WTC11 (cell line): ENCODE results near the gene ADH7. TPM values are rescaled to one million over a fixed set of nuclear protein-coding genes. Genes with fewer than 3 reads are reported as not detected.
"Not testable (repeated sequence)": the region's sequence is repeated elsewhere in the genome, so short reads cannot be mapped to it uniquely, and the experiment has no call there.

Experiments used
- ATAC-seq: fragments of 200-7000 bp; cut with Tn5 transposase; 2 replicates; pipeline ENCODE4 v1.10.0; 2021; ENCODE audit warnings: mild to moderate bottlenecking, moderate library complexity
- CTCF ChIA-PET: fragments of 300-600 bp; sonication (Branson Sonifier 250); formaldehyde crosslinking; loops from one replicate; lab custom pipeline; 2021; ENCODE audit warnings: antibody characterized with exemption; lab: Charles Lee
- POLR2A ChIA-PET: fragments of 350-600 bp; sonication (Branson Sonifier 250); formaldehyde crosslinking; loops from one replicate; lab custom pipeline; 2021; ENCODE audit warnings: antibody characterized with exemption; lab: Charles Lee
- DNase-seq: peaks from one replicate; pipeline ENCODE4 v3.0.0; 2021; ENCODE audit warnings: low spot score
- H3K27ac Mint-ChIP-seq: 2 replicates; pipeline ENCODE4 v1.8.0; 2021; ENCODE audit warnings: mixed read lengths
- H3K27me3 Mint-ChIP-seq: 2 replicates; pipeline ENCODE4 v1.8.0; 2021; ENCODE audit warnings: low read depth, mild to moderate bottlenecking, moderate library complexity, mixed read lengths
- H3K36me3 Mint-ChIP-seq: 2 replicates; pipeline ENCODE4 v1.8.0; 2021; ENCODE audit warnings: mixed read lengths
- H3K4me1 Mint-ChIP-seq: 2 replicates; pipeline ENCODE4 v1.8.0; 2022; ENCODE audit warnings: mixed read lengths
- H3K4me3 Mint-ChIP-seq: 2 replicates; pipeline ENCODE4 v1.8.0; 2021; ENCODE audit warnings: mild to moderate bottlenecking, moderate library complexity, mixed read lengths
- H3K9me3 Mint-ChIP-seq: 2 replicates; pipeline ENCODE4 v1.8.0; 2021; ENCODE audit warnings: mixed read lengths
- ATF1 ChIP-seq: sonication (generic); formaldehyde crosslinking; IDR thresholded peaks from 2 replicates; pipeline ENCODE4 v1.8.1; 2023; ENCODE audit warnings: mild to moderate bottlenecking, moderate library complexity, missing genetic modification reagents
- FOXK1 ChIP-seq: sonication (generic); formaldehyde crosslinking; IDR thresholded peaks from 2 replicates; pipeline ENCODE4 v1.8.0; 2022; ENCODE audit warnings: mild to moderate bottlenecking, moderate library complexity, missing genetic modification reagents
- FOXP4 ChIP-seq: sonication (generic); formaldehyde crosslinking; IDR thresholded peaks from 2 replicates; pipeline ENCODE4 v1.8.0; 2022; ENCODE audit warnings: mild to moderate bottlenecking, missing genetic modification reagents
- GABPB1 ChIP-seq: sonication (generic); formaldehyde crosslinking; IDR thresholded peaks from 2 replicates; pipeline ENCODE4 v1.8.1; 2023; ENCODE audit warnings: mild to moderate bottlenecking, missing genetic modification reagents
- GTF2I ChIP-seq: fragments of 250-450 bp; sonication (Bioruptor Pico); conservative IDR thresholded peaks from 2 replicates; pipeline ENCODE4 v1.4.0; 2021; ENCODE audit warnings: mild to moderate bottlenecking
- IRF1 ChIP-seq: sonication (generic); formaldehyde crosslinking; IDR thresholded peaks from 2 replicates; pipeline ENCODE4 v1.8.0; 2023; ENCODE audit warnings: missing genetic modification reagents
- JAZF1 ChIP-seq: fragments of 250-450 bp; sonication (Bioruptor Pico); IDR thresholded peaks from 2 replicates; pipeline ENCODE4 v1.9.0; 2021; ENCODE audit warnings: moderate library complexity, mild to moderate bottlenecking, inconsistent platforms
- JUN ChIP-seq: sonication (generic); formaldehyde crosslinking; IDR thresholded peaks from 2 replicates; pipeline ENCODE4 v1.8.0; 2023; ENCODE audit warnings: mild to moderate bottlenecking, missing genetic modification reagents
- NR3C1 ChIP-seq: sonication (generic); formaldehyde crosslinking; conservative IDR thresholded peaks from 2 replicates; pipeline ENCODE4 v1.8.1; 2023; ENCODE audit warnings: low read depth, mild to moderate bottlenecking, missing genetic modification reagents
- OVOL2 ChIP-seq: fragments of 250-450 bp; sonication (Bioruptor Pico); IDR thresholded peaks from 2 replicates; pipeline ENCODE4 v1.9.0; 2021; ENCODE audit warnings: mild to moderate bottlenecking, borderline replicate concordance
- RELA ChIP-seq: sonication (generic); formaldehyde crosslinking; IDR thresholded peaks from 2 replicates; pipeline ENCODE4 v1.8.1; 2022; ENCODE audit warnings: missing genetic modification reagents, mild to moderate bottlenecking, borderline replicate concordance
- SP1 ChIP-seq: sonication (generic); formaldehyde crosslinking; conservative IDR thresholded peaks from 2 replicates; pipeline ENCODE4 v1.8.1; 2022; ENCODE audit warnings: missing genetic modification reagents
- ZNF219 ChIP-seq: sonication (generic); formaldehyde crosslinking; IDR thresholded peaks from 2 replicates; pipeline ENCODE4 v1.8.0; 2023; ENCODE audit warnings: missing genetic modification reagents, mild to moderate bottlenecking, borderline replicate concordance
- total RNA-seq: library from RNA; stranded (reverse); gene quantifications from 3 replicates; pipeline ENCODE4 v1.2.3, GENCODE V29; 2021
- TF ChIP-seq, protein P1 (sequence below): sonication (generic); formaldehyde crosslinking; IDR thresholded peaks from 2 replicates; pipeline ENCODE4 v1.8.1; 2023; ENCODE audit warnings: mild to moderate bottlenecking, missing genetic modification reagents

ADH7 gene
- total RNA-seq, 1 experiment from 2014 or later = not detected

DNA sequence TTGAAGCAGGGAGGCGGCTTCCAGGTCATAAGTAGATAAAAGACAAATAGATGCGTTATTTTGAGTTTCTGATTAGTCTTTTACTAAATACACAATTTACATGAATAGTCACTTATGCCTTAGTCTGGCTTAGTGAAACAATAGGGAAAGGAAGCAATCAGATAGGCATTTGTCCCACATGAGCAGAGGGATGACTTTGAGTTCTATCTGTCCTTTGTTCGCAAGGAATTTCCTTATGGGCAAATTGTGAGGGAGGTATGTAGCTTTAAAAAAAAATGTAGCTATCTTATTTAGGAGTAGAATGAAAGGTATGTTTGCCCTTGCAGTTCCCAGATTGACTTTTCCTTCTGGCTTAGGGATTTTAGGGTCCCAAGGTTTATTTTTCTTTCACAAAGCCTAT, 56.3 kb downstream of the ADH7 start:
- Mint-ChIP-seq H3K27me3 (no peaks in the 10 kb centered on the region; the same call in 1 of the 2 replicates), H3K4me3 (no peak overlapping the region), H3K36me3 (peaks cover 15% of the 10 kb centered on the region), H3K27ac (no peak overlapping the region), H3K4me1 (no peaks in the 10 kb centered on the region), H3K9me3 (peaks cover 22% of the 10 kb centered on the region)
- DNase-seq (no peak), ATAC-seq (no peak)
- TF ChIP-seq FOXK1 (CRISPR knock-in tag) (no peak), JAZF1 (CRISPR knock-in tag) (no peak), JUN (CRISPR knock-in tag) (no peak), SP1 (CRISPR knock-in tag) (no peak)
- ChIA-PET POLR2A (no interaction called here), CTCF (interaction anchor here (1.0 kb wide), 1 partner anchor 26 kb away, joined by 4 read pairs; no protein-coding TSS in a partner anchor)

GRCh38 chr4:99377341-99377740, 57.8 kb downstream of the ADH7 start:
- peak; percentile 72 for ATAC-seq
- ChIA-PET CTCF (interaction anchor here (0.6 to 1.5 kb wide), 13 partner anchors 11 to 899 kb away, joined by 3 to 7 read pairs (median 3); no protein-coding TSS in a partner anchor), POLR2A (interaction anchor here (0.6 kb wide), 2 partner anchors 294 to 720 kb away, joined by 3 read pairs; no protein-coding TSS in a partner anchor)
- H3K27ac Mint-ChIP-seq, DNase-seq, H3K4me3 Mint-ChIP-seq, H3K27me3 Mint-ChIP-seq, H3K4me1 Mint-ChIP-seq: not testable (repeated sequence)
- Mint-ChIP-seq H3K9me3 (peaks cover 37% of the 10 kb centered on the region), H3K36me3 (peaks cover 26% of the 10 kb centered on the region)

DNA sequence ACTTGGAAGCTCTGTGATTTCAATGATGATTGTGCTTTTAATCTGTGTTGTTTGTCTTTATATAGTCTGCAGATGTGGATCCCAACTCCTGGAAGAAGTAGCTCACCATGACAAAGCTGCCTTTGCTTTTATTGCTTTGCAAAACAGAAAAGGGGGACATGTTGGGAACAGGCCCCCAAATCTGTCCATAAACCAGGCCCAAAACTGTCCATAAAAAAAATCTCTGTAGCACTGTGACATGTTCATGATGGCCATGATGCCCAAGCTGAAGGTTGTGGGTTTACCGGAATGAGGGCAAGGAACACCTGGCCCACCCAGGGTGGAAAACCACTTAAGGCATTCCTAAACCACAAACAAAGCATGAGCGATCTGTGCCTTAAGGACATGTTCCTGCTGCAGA, 62.7 kb downstream of the ADH7 start:
- not testable (repeated sequence) for H3K27ac Mint-ChIP-seq, ATAC-seq
- peaks cover 32% of the 10 kb centered on the region for H3K36me3 Mint-ChIP-seq

DNA sequence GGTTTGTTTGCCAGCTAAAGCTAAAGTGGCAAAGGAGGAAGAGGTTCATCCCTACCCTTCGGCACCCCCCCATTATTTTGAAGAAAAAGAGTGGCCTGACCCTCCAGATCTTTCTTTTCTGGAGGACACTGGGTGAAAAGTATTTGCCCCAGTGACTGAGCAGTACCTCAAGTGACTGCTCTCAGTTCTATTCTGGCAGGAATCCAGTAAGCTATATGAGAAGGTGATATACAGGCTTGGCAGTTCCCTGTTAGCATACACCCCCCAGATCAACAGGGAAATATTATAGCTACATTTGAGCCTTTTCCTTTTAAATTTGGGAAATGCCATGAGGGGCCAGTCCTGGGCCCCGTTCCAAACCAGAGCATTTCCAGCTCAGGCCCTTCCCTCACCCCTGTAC, 67.3 kb downstream of the ADH7 start:
- H3K4me3 Mint-ChIP-seq, H3K27ac Mint-ChIP-seq, H3K4me1 Mint-ChIP-seq, POLR2A ChIA-PET, ATAC-seq, H3K27me3 Mint-ChIP-seq, CTCF ChIA-PET, DNase-seq: not testable (repeated sequence)
- Mint-ChIP-seq H3K36me3 (peaks cover 14% of the 10 kb centered on the region), H3K9me3 (peaks cover 41% of the 10 kb centered on the region)

More for the DNA sequence above, 62.7 kb downstream of the ADH7 start:
- H3K4me3 Mint-ChIP-seq, DNase-seq, CTCF ChIA-PET, H3K27me3 Mint-ChIP-seq, POLR2A ChIA-PET, H3K4me1 Mint-ChIP-seq: not testable (repeated sequence)
- peaks cover 51% of the 10 kb centered on the region for H3K9me3 Mint-ChIP-seq

GRCh38 chr4:99366491-99366890, 68.7 kb downstream of the ADH7 start:
- H3K36me3 Mint-ChIP-seq = 0 out of 2 replicates have a peak, but pooled peaks cover 5% of the 10 kb centered on the region
- no peak for ATAC-seq
- no peak for DNase-seq
- no peak for TF ChIP-seq FOXK1 (CRISPR knock-in tag)
- TF ChIP-seq, all 79 proteins: peak for 0
- Mint-ChIP-seq H3K9me3 (peaks cover 29% of the 10 kb centered on the region), H3K4me1 (peaks cover 3% of the 10 kb centered on the region), H3K4me3 (no peak overlapping the region), H3K27me3 (no peaks in the 10 kb centered on the region), H3K27ac (no peak overlapping the region)
- POLR2A ChIA-PET = no interaction called here
- CTCF ChIA-PET = no interaction called here

- POLR2A ChIA-PET = no interaction called here
Observed at GRCh38 chr4:99362768-99363167, 72.4 kb downstream of the ADH7 start.

More at GRCh38 chr4:99362768-99363167, 72.4 kb downstream of the ADH7 start:
- DNase-seq = no peak
- Mint-ChIP-seq H3K27me3 (no peaks in the 10 kb centered on the region), H3K36me3 (peaks cover 18% of the 10 kb centered on the region), H3K27ac (no peak overlapping the region), H3K9me3 (peaks cover 48% of the 10 kb centered on the region), H3K4me3 (no peak overlapping the region), H3K4me1 (peaks cover 6% of the 10 kb centered on the region)
- no peak for TF ChIP-seq OVOL2 (CRISPR knock-in tag)
- TF ChIP-seq ATF1 (CRISPR knock-in tag) = no peak
- TF ChIP-seq RELA (CRISPR knock-in tag) = no peak
- TF ChIP-seq GABPB1 (CRISPR knock-in tag) = no peak
- no peak for TF ChIP-seq FOXP4 (CRISPR knock-in tag)
- TF ChIP-seq GTF2I (CRISPR knock-in tag) = no peak
- TF ChIP-seq ZNF219 (CRISPR knock-in tag) = no peak
- no peak for TF ChIP-seq IRF1
- TF ChIP-seq, protein P1, sequence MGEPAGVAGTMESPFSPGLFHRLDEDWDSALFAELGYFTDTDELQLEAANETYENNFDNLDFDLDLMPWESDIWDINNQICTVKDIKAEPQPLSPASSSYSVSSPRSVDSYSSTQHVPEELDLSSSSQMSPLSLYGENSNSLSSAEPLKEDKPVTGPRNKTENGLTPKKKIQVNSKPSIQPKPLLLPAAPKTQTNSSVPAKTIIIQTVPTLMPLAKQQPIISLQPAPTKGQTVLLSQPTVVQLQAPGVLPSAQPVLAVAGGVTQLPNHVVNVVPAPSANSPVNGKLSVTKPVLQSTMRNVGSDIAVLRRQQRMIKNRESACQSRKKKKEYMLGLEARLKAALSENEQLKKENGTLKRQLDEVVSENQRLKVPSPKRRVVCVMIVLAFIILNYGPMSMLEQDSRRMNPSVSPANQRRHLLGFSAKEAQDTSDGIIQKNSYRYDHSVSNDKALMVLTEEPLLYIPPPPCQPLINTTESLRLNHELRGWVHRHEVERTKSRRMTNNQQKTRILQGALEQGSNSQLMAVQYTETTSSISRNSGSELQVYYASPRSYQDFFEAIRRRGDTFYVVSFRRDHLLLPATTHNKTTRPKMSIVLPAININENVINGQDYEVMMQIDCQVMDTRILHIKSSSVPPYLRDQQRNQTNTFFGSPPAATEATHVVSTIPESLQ (CRISPR knock-in tag) = no peak
- no peak for TF ChIP-seq NR3C1 (CRISPR knock-in tag)
- ATAC-seq = no peak
- CTCF ChIA-PET = no interaction called here
